Spleen (tissue), 11 donors: Measurements from ENCODE around the gene RALGDS. TPM values are rescaled to one million over a fixed set of nuclear protein-coding genes. Genes with fewer than 3 reads are reported as not detected.

ENCODE experiments used
- DNase-seq: peaks from one replicate; pipeline ENCODE4 v3.0.0-alpha.2; 2020
- H3K27ac ChIP-seq, 8 donors: fragments of 200-600 bp; sonication (generic) in 7 of 8; 1 replicate in 4 of 8; 2 replicates in 4 of 8; pipeline versions ENCODE4 v1.5.0 to v1.8.0; 2016 to 2021; ENCODE audit warnings: inconsistent platforms in 4 of 8, mild to moderate bottlenecking in 4 of 8, moderate library complexity in 1 of 8
- H3K27me3 ChIP-seq, 7 donors: fragments of 200-600 bp; sonication (generic) in 6 of 7; replicated peaks in 1 of 7; 1 replicate in 4 of 7; 2 replicates in 3 of 7; pipeline versions ENCODE4 v1.5.0 to v1.8.0; 2016 to 2021; ENCODE audit warnings: inconsistent platforms in 3 of 7, mild to moderate bottlenecking in 1 of 7
- H3K36me3 ChIP-seq, 6 donors: fragments of 200-600 bp; sonication (generic) in 5 of 6; 1 replicate in 4 of 6; 2 replicates in 2 of 6; pipeline versions ENCODE4 v1.5.0 to v1.8.0; 2016 to 2021; ENCODE audit warnings: inconsistent platforms in 2 of 6
- H3K4me1 ChIP-seq, 6 donors: fragments of 200-600 bp; sonication (generic) in 5 of 6; 1 replicate in 3 of 6; 2 replicates in 3 of 6; pipeline versions ENCODE4 v1.5.0 to v1.8.0; 2016 to 2021; ENCODE audit warnings: inconsistent platforms in 3 of 6
- H3K4me3 ChIP-seq, 8 donors: fragments of 200-600 bp; sonication (generic) in 7 of 8; 1 replicate in 4 of 8; 2 replicates in 4 of 8; pipeline versions ENCODE4 v1.5.0 to v1.8.0; 2016 to 2021; ENCODE audit warnings: inconsistent platforms in 4 of 8, mild to moderate bottlenecking in 4 of 8, moderate library complexity in 2 of 8
- H3K9me3 ChIP-seq, 8 donors: fragments of 200-600 bp; sonication (generic) in 7 of 8; 1 replicate in 4 of 8; 2 replicates in 4 of 8; pipeline versions ENCODE4 v1.5.0 to v1.8.0; 2016 to 2021; ENCODE audit warnings: inconsistent platforms in 4 of 8
- CTCF ChIP-seq, 11 experiments: fragments of 200-600 bp in 7 of 11; fragments of 450-650 bp in 4 of 11; sonication (generic) in 4 of 11; IDR thresholded peaks in 8 of 11; conservative IDR thresholded peaks in 3 of 11; 1 replicate in 7 of 11; 2 replicates in 4 of 11; pipeline versions ENCODE4 v1.4.0 to v1.8.0; 2016 to 2021; ENCODE audit warnings: antibody characterized with exemption in 11 of 11, inconsistent platforms in 4 of 11, mild to moderate bottlenecking in 1 of 11
- POLR2A ChIP-seq, 3 donors: fragments of 450-650 bp; IDR thresholded peaks; one replicate each; pipeline ENCODE4 v1.5.1; 2017; ENCODE audit warnings: antibody characterized with exemption in 3 of 3, mild to moderate bottlenecking in 1 of 3
- POLR2AphosphoS5 ChIP-seq, 3 donors: sonication (generic); formaldehyde crosslinking; IDR thresholded peaks; one replicate each; pipeline ENCODE4 v1.5.1; 2017; ENCODE audit warnings: antibody characterized with exemption in 3 of 3
- WGBS, 5 donors: extraction: QIAGEN DNeasy Blood & Tissue Kit in 3 of 5; methylation state at CpG; one replicate each; pipeline versions ENCODE4 v1.1.5 to v1.1.7; 2013 to 2018; 5-methylcytosine and 5-hydroxymethylcytosine counted together
- intact Hi-C: fragments of 100-400 bp; cut with DNase I; formaldehyde crosslinking; loops from one replicate; pipeline ENCODE4 v1.15.0; 2023; ENCODE audit warnings: low total_unique reads
- polyA plus RNA-seq, 3 donors: library from polyadenylated mRNA; stranded (reverse); fragments of 200-250 nt; gene quantifications; one replicate each; pipeline ENCODE4 v1.2.1, GENCODE V29; 2013
- total RNA-seq, 7 donors: library from RNA; depleted of rRNA in 3 of 7; stranded (reverse); fragments of >200 nt in 3 of 7; fragmentation: NEBNext Ultra II Directional in 4 of 7; extraction: Animal tissue kit (Norgen Biotek cat#: 25700) in 4 of 7; gene quantifications; one replicate each; pipeline versions ENCODE4 v1.1.0 to v1.2.1, GENCODE V29; 2016 to 2021
- donor health status: healthy with polysubstance abuse.
- donor health status: DM: no; HTN: no; CAD: no; lungs with moderate emphysema.
- donor health status: DM: no; HTN: no; CAD: no.
- donor health status: Bipolar disorder and iron deficiency.
- donor health status: healthy.
- donor health status: DM: no; HTN: no; CAD: no.
- donor health status: DM: yes; HTN: yes; CAD: no.

Gene RALGDS
- total and polyA plus RNA-seq, 10 donors = 21.3 to 74.3 (median 55.8) TPM

- no peak overlapping the region for H3K4me3 ChIP-seq
- TF ChIP-seq POLR2AphosphoS5 (IDR thresholded peaks at IDR 0.05) (no peak), POLR2A (IDR thresholded peaks at IDR 0.05) (no peak), CTCF (IDR thresholded peaks at IDR 0.05 in 8 of 11, conservative IDR thresholded peaks at IDR 0.05 in 3 of 11) (no peak)
- peaks cover 0 to 4% (median 0%) of the 10 kb centered on the region in 7 donors for H3K27me3 ChIP-seq
- no peaks in the 10 kb centered on the region for H3K36me3 ChIP-seq
- H3K9me3 ChIP-seq = no peaks in the 10 kb centered on the region
- intact Hi-C loops = no loop called here
- no peak for DNase-seq
- WGBS, 5 donors = 76 to 94% (median 82%) methylated on average over 7 of the region's 7 CpGs
- H3K27ac ChIP-seq = no peak overlapping the region
- no peaks in the 10 kb centered on the region for H3K4me1 ChIP-seq
Observed at GRCh38 chr9:133080161-133080560, 40.9 kb downstream of the RALGDS start.

- Histone ChIP-seq H3K27me3 (peaks cover 0 to 4% (median 0%) of the 10 kb centered on the region in 7 donors), H3K4me3 (no peak overlapping the region), H3K36me3 (no peaks in the 10 kb centered on the region), H3K9me3 (no peaks in the 10 kb centered on the region), H3K4me1 (no peaks in the 10 kb centered on the region), H3K27ac (no peak overlapping the region)
- intact Hi-C loops = no loop called here
- no peak for DNase-seq
- TF ChIP-seq CTCF (IDR thresholded peaks at IDR 0.05 in 8 of 11, conservative IDR thresholded peaks at IDR 0.05 in 3 of 11) (no peak), POLR2A (IDR thresholded peaks at IDR 0.05) (no peak), POLR2AphosphoS5 (IDR thresholded peaks at IDR 0.05) (no peak)
- 89 to 94% (median 92%) methylated on average over 14 of the region's 14 CpGs for WGBS, 5 donors
Observed at GRCh38 chr9:133078486-133078885, 42.6 kb downstream of the RALGDS start.

- no peak overlapping the region for H3K27ac ChIP-seq
Observed at GRCh38 chr9:133076691-133077090, 44.3 kb downstream of the RALGDS start.

More at GRCh38 chr9:133076691-133077090, 44.3 kb downstream of the RALGDS start:
- H3K9me3 ChIP-seq = no peaks in the 10 kb centered on the region
- no peaks in the 10 kb centered on the region for H3K36me3 ChIP-seq
- H3K4me3 ChIP-seq = no peak overlapping the region
- 76 to 89% (median 83%) methylated on average over 4 of the region's 4 CpGs for WGBS, 5 donors
- DNase-seq = no peak
- H3K27me3 ChIP-seq = peaks cover 0 to under 1% (median 0%) of the 10 kb centered on the region in 7 donors
- TF ChIP-seq POLR2A (IDR thresholded peaks at IDR 0.05) (no peak), CTCF (IDR thresholded peaks at IDR 0.05 in 8 of 11, conservative IDR thresholded peaks at IDR 0.05 in 3 of 11) (no peak), POLR2AphosphoS5 (IDR thresholded peaks at IDR 0.05) (no peak)
- H3K4me1 ChIP-seq = no peaks in the 10 kb centered on the region
- intact Hi-C loops = no loop called here
